Measurements from ENCODE around the gene MLX.
"Not testable (repeated sequence)": the region's sequence is repeated elsewhere in the genome, so short reads cannot be mapped to it uniquely, and the experiment has no call there.

DNA sequence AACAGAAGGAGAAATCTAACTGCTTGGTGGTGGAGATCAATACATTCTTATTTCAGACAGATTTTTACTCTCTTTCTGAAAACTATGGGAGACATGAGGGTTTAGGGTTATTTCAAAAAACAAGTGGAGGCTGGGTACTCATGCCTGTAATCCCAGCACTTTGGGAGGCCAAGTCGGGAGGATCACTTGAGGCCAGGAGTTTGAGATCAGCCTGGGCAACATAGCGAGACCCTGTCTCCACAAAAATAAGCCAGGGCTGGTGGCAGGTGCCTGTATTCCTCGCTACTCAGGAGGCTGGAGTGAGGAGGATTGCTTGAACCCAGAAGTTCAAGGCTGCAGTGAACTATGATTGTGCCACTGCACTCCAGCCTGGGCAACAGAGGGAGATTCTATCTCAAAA is 55.1 kb downstream of the MLX start:
- TF ChIP-seq, protein P1, sequence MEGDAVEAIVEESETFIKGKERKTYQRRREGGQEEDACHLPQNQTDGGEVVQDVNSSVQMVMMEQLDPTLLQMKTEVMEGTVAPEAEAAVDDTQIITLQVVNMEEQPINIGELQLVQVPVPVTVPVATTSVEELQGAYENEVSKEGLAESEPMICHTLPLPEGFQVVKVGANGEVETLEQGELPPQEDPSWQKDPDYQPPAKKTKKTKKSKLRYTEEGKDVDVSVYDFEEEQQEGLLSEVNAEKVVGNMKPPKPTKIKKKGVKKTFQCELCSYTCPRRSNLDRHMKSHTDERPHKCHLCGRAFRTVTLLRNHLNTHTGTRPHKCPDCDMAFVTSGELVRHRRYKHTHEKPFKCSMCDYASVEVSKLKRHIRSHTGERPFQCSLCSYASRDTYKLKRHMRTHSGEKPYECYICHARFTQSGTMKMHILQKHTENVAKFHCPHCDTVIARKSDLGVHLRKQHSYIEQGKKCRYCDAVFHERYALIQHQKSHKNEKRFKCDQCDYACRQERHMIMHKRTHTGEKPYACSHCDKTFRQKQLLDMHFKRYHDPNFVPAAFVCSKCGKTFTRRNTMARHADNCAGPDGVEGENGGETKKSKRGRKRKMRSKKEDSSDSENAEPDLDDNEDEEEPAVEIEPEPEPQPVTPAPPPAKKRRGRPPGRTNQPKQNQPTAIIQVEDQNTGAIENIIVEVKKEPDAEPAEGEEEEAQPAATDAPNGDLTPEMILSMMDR (IDR thresholded peaks at IDR 0.05; ENCODE audit: insufficient read depth, low read length, poor library complexity, severe bottlenecking) = not testable (repeated sequence)
- not testable (repeated sequence) for TF ChIP-seq EZH2phosphoT487 (conservative IDR thresholded peaks at IDR 0.05; ENCODE audit: low read length)

Measured in SU-DHL-6 (cell line).